PC-3 (cell line): Measurements from ENCODE around the gene MAGI1. TPM values are rescaled to one million over a fixed set of nuclear protein-coding genes. Genes with fewer than 3 reads are reported as not detected.

Experiments
- ATAC-seq: fragments of 200-7000 bp; cut with Tn5 transposase; 2 replicates; pipeline ENCODE4 v1.9.1; 2020; ENCODE audit warnings: mild to moderate bottlenecking, moderate library complexity
- BruUV-seq: library from RNA; stranded (reverse); fragments of 400-500 nt; replicated peaks from 2 replicates; lab custom pipeline; 2021; lab: Mats Ljungman, UMichigan
- CTCF ChIA-PET: fragments of 300-600 bp; sonication (Branson Sonifier 250); formaldehyde crosslinking; loops from one replicate; lab custom pipeline; 2022; ENCODE audit warnings: antibody characterized with exemption; lab: Charles Lee
- POLR2A ChIA-PET: fragments of 300-600 bp; sonication (Branson Sonifier 250); formaldehyde crosslinking; loops from one replicate; lab custom pipeline; 2022; ENCODE audit warnings: antibody characterized with exemption; ENCODE audit not compliant: unreplicated experiment; lab: Charles Lee
- DNase-seq: peaks from one replicate; pipeline ENCODE4 v3.0.0-alpha.2; 2015
- H2AFZ ChIP-seq: fragments of 300-600 bp; sonication (generic); 2 replicates; pipeline ENCODE4 v1.6.0; 2016; ENCODE audit warnings: antibody characterized with exemption, low read length
- H3F3A ChIP-seq: fragments of 300-600 bp; sonication (generic); one replicate; pipeline ENCODE4 v1.6.0; 2017; ENCODE audit warnings: antibody characterized with exemption, low read length, control low read depth, mild to moderate bottlenecking; ENCODE audit not compliant: unreplicated experiment
- H3K27ac ChIP-seq: fragments of 300-600 bp; sonication (generic); 2 replicates; pipeline ENCODE4 v1.5.1; 2016; ENCODE audit warnings: mild to moderate bottlenecking, low read length
- H3K27me3 ChIP-seq: fragments of 300-600 bp; sonication (generic); 2 replicates; pipeline ENCODE4 v1.6.1; 2016; ENCODE audit warnings: low read length, mixed read lengths
- H3K36me3 ChIP-seq: fragments of 300-600 bp; sonication (generic); 2 replicates; pipeline ENCODE4 v1.6.1; 2016; ENCODE audit warnings: low read depth, mixed run types, low read length, mixed read lengths
- H3K4me1 ChIP-seq: fragments of 300-600 bp; sonication (generic); 2 replicates; pipeline ENCODE4 v1.5.1; 2016; ENCODE audit warnings: low read length; ENCODE audit not compliant: insufficient read depth
- H3K4me2 ChIP-seq: fragments of 300-600 bp; sonication (generic); 2 replicates; pipeline ENCODE4 v1.6.0; 2016; ENCODE audit warnings: low read length
- H3K4me3 ChIP-seq: fragments of 300-600 bp; sonication (generic); 2 replicates; pipeline ENCODE4 v1.5.1; 2016; ENCODE audit warnings: mild to moderate bottlenecking, low read length, mixed read lengths
- H3K79me2 ChIP-seq: fragments of 300-600 bp; sonication (generic); 2 replicates; pipeline ENCODE4 v1.6.1; 2017; ENCODE audit warnings: low read length, mixed read lengths
- H3K9ac ChIP-seq: fragments of 300-600 bp; sonication (generic); 2 replicates; pipeline ENCODE4 v1.6.0; 2016; ENCODE audit warnings: mild to moderate bottlenecking, low read length
- H3K9me2 ChIP-seq: fragments of 300-600 bp; sonication (generic); replicated peaks from 2 replicates; pipeline ENCODE4 v1.6.1; 2016; ENCODE audit warnings: mixed run types, low read length, mixed read lengths
- H3K9me3 ChIP-seq: fragments of 300-600 bp; sonication (generic); 2 replicates; pipeline ENCODE4 v1.6.1; 2016; ENCODE audit warnings: low read length, mixed read lengths
- H4K20me1 ChIP-seq: fragments of 300-600 bp; sonication (generic); 2 replicates; pipeline ENCODE4 v1.6.1; 2016; ENCODE audit warnings: low read length, mixed read lengths
- EZH2 ChIP-seq: fragments of 300-600 bp; sonication (generic); IDR thresholded peaks from one replicate; pipeline ENCODE4 v1.6.1; 2017; ENCODE audit warnings: antibody characterized with exemption, mild to moderate bottlenecking, low read length; ENCODE audit not compliant: unreplicated experiment
- EZH2phosphoT487 ChIP-seq: fragments of 300-600 bp; sonication (generic); IDR thresholded peaks from 2 replicates; pipeline ENCODE4 v1.6.1; 2018; ENCODE audit warnings: mild to moderate bottlenecking, antibody characterized with exemption, low read length, borderline replicate concordance
- intact Hi-C: fragments of 100-400 bp; cut with micrococcal nuclease; formaldehyde crosslinking; loops from 2 replicates; pipeline ENCODE4 v1.9.0; 2023
- total RNA-seq: library from RNA; depleted of rRNA; stranded (reverse); fragments of >200 nt; gene quantifications from 2 replicates; pipeline ENCODE4 v1.2.3, GENCODE V29; 2014
- TF ChIP-seq, protein P1 (sequence below): fragments of 300-600 bp; sonication (generic); conservative IDR thresholded peaks from 2 replicates; pipeline ENCODE4 v1.5.1; 2017; ENCODE audit warnings: antibody characterized with exemption, low read depth, mild to moderate bottlenecking, low read length

The MAGI1 gene
- total RNA-seq, 1 experiment from 2014 or later: 8.9 TPM

DNA sequence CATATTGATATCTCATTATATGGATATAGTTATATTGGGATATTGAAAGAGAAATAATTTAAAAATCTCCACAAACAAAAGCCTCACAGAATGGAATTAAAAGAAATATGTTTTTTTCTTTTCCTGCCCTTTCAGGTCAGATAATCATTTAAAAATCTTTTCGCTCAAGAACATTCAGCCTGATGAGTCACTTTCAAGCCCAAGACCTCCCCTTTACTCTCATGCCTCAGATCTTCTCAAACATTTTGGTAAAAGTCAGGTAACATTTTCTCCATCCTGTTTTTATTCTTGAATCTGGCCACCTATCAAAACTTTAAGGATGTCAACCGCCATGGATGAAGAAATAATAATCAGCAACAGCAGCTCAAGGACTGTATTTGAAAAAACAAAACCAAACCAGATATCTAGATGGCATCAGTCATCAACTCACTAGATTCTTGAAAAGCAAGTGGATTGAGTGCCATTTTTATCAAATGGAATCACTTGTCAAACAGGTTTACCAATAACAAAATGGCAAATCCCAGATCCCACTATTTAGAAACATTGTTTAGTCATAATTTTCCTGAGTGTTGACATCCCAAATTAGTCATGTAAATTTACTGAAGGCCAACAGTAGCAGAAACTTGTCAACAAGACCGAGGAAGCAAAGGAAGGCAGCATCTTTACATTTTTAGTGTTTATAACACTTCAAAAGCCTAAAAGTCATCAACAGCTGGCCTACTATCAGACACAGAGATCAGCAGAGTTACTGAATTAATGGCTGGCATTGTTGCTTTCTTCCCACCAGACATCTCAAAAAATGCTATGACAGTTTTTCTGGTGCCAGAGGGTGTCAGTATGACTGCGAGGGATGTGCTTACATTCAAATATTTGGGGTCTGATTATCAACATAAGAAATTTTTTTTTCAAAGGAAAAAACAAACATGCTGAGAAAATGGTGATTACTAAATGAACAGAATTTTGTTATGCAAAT lies 444.7 kb downstream of the MAGI1 start:
- H3K79me2 ChIP-seq: no peaks in the 10 kb centered on the region
- H2AFZ ChIP-seq: no peak overlapping the region
- no peak overlapping the region for H3K4me2 ChIP-seq
- H3K27ac ChIP-seq: no peak overlapping the region
- H3F3A ChIP-seq: no peaks in the 10 kb centered on the region
- no peak for ATAC-seq
- intact Hi-C loops: no loop called here
- H3K27me3 ChIP-seq: no peaks in the 10 kb centered on the region
- no peaks in the 10 kb centered on the region for H4K20me1 ChIP-seq
- H3K9ac ChIP-seq: no peak overlapping the region
- POLR2A ChIA-PET: no interaction called here
- H3K4me3 ChIP-seq: no peak overlapping the region
- no peaks in the 10 kb centered on the region for H3K9me3 ChIP-seq
- no peak for TF ChIP-seq EZH2
- TF ChIP-seq, protein P1, sequence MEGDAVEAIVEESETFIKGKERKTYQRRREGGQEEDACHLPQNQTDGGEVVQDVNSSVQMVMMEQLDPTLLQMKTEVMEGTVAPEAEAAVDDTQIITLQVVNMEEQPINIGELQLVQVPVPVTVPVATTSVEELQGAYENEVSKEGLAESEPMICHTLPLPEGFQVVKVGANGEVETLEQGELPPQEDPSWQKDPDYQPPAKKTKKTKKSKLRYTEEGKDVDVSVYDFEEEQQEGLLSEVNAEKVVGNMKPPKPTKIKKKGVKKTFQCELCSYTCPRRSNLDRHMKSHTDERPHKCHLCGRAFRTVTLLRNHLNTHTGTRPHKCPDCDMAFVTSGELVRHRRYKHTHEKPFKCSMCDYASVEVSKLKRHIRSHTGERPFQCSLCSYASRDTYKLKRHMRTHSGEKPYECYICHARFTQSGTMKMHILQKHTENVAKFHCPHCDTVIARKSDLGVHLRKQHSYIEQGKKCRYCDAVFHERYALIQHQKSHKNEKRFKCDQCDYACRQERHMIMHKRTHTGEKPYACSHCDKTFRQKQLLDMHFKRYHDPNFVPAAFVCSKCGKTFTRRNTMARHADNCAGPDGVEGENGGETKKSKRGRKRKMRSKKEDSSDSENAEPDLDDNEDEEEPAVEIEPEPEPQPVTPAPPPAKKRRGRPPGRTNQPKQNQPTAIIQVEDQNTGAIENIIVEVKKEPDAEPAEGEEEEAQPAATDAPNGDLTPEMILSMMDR: no peak
- no peaks in the 10 kb centered on the region for H3K9me2 ChIP-seq
- no peaks in the 10 kb centered on the region for H3K4me1 ChIP-seq
- DNase-seq: peak; percentile 6
- CTCF ChIA-PET: no interaction called here
- no peaks in the 10 kb centered on the region for H3K36me3 ChIP-seq
- no TSS peak for BruUV-seq

DNA sequence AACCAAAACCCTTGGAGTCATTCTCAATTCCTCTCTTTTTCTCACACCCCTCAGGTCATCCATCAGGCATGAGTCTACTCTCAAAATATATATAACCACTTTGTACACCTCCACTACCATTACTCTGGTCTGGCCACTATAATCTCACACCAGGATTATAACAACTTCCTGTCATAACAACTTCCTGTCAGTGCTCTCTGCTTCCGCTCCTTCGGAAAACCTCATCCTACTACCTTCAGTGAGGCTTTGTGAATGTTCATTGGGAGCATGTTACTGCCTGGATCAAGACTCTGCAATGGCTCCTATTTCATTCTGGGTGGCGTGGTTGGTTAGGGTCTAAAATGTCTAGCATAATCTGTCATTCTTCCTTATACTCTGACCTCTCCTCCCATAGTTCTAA lies 447.4 kb downstream of the MAGI1 start:
- ChIA-PET CTCF (no interaction called here), POLR2A (no interaction called here)
- H3K9me3 ChIP-seq: no peaks in the 10 kb centered on the region
- H3K27ac ChIP-seq: no peak overlapping the region
- no TSS peak for BruUV-seq
- H3K9me2 ChIP-seq: no peaks in the 10 kb centered on the region
- H4K20me1 ChIP-seq: no peaks in the 10 kb centered on the region
- no peaks in the 10 kb centered on the region for H3K27me3 ChIP-seq
- no peak overlapping the region for H3K4me3 ChIP-seq
- TF ChIP-seq, protein P1: no peak
- no peak for TF ChIP-seq EZH2
- no peak for TF ChIP-seq EZH2phosphoT487
- intact Hi-C loops: no loop called here
- H3K4me1 ChIP-seq: no peaks in the 10 kb centered on the region
- no peak overlapping the region for H3K4me2 ChIP-seq
- DNase-seq (no peak), ATAC-seq (no peak)
- no peak overlapping the region for H3K9ac ChIP-seq
- no peaks in the 10 kb centered on the region for H3F3A ChIP-seq
- H3K36me3 ChIP-seq: no peaks in the 10 kb centered on the region
- no peak overlapping the region for H2AFZ ChIP-seq
- no peaks in the 10 kb centered on the region for H3K79me2 ChIP-seq

DNA sequence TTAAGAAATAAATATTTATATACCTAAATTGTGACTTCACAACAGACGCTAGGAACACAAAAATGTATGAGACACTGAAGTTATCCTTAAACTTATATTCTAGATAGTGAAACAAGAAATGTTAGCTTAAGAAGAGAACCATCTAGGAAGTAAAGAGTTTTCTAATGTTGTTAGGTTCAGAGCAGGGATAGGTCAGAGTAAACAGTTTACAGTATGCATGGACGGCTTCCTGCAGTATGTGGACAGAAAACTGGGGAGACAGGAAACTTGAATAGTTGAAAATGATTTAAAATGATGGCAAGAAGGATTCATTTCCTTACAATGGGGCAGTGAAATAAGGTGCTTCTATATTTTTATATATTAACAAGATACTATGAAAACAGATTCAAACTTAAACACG lies 449.8 kb downstream of the MAGI1 start:
- CTCF ChIA-PET: no interaction called here

More for the DNA sequence above, 449.8 kb downstream of the MAGI1 start:
- BruUV-seq: no TSS peak
- Histone ChIP-seq H3K9ac (no peak overlapping the region), H3K9me3 (no peaks in the 10 kb centered on the region), H3K27me3 (no peaks in the 10 kb centered on the region), H4K20me1 (no peaks in the 10 kb centered on the region), H3F3A (no peaks in the 10 kb centered on the region), H3K4me3 (no peak overlapping the region), H2AFZ (no peak overlapping the region), H3K9me2 (no peaks in the 10 kb centered on the region), H3K4me1 (no peaks in the 10 kb centered on the region), H3K4me2 (no peak overlapping the region), H3K79me2 (no peaks in the 10 kb centered on the region), H3K36me3 (no peaks in the 10 kb centered on the region), H3K27ac (no peak overlapping the region)
- intact Hi-C loops: no loop called here
- ATAC-seq (no peak), DNase-seq (no peak)
- POLR2A ChIA-PET: no interaction called here
- TF ChIP-seq, protein P1: no peak
- TF ChIP-seq EZH2phosphoT487 (no peak), EZH2 (no peak)
